Measurements from ENCODE around the gene AIMP2.
A peak's percentile ranks its signal among the peaks of the same experiment; 100 is the strongest.

DNA sequence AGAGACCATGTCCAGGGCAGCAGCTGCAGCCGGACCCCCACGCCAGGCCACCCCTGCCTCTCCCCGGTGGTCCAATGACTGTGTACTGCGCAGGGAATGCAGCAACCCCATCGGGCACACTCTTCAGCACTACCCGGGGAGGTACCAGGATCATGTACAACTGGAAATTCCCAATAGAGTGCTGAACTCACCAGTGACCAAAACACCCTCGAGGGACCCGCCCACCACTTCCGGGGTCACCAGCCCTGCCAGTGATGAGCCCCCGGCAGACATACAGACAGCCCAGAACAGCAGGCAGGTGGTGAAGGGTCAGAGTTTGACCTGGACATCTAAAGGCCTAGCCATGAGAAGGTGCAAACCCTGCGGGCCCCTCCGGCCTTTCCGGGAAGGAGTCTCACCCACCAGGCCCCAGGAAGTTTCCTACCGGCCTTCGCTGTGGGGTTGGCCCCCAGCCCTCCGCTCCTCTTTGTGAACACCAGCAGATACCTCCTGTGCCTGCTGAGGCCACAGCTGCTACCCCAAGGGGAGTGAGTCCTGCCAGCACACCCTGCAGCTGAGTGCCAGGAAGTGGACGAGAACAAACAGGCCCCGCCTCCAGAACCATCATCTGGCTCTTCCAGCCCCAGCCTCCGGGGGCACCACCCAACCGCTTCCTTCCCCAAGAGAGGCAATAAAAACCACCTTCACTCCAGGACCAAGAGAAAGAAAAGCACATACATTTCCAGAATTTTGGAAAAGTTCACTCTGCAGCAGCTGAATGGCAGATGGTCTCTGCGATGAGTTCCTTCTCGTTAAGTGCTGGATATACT is 17.1 kb downstream of the AIMP2 start:
- TF ChIP-seq POLR2AphosphoS5 (IDR thresholded peaks at IDR 0.05; ENCODE audit: low read depth, low read length) (no peak), POLR2A (IDR thresholded peaks at IDR 0.05; ENCODE audit: low read depth, low read length) (peak; percentile 22; the same call in 1 of the 2 replicates), TAF1 (IDR thresholded peaks at IDR 0.05; ENCODE audit: borderline replicate concordance, low read depth, low read length) (no peak)

Measured in GM12892 (cell line).